ENCODE results near the gene CST9L.

CST9L gene

GRCh38 chr20:23533161-23533560 lies 35.1 kb downstream of the CST9L start:
- Histone ChIP-seq H3K9me3 (ENCODE audit: control insufficient read depth, low read length) (peaks cover 2% of the 10 kb centered on the region), H3K27ac (ENCODE audit: insufficient read depth, low read depth, low read length, poor library complexity, severe bottlenecking) (no peak overlapping the region), H3K36me3 (ENCODE audit: control insufficient read depth, insufficient read depth, low read length) (no peaks in the 10 kb centered on the region), H3K4me3 (ENCODE audit: insufficient read depth, low read depth, low read length) (no peak overlapping the region), H3K27me3 (ENCODE audit: control insufficient read depth, insufficient read depth, low read length, poor library complexity, severe bottlenecking) (no peaks in the 10 kb centered on the region), H3K4me1 (ENCODE audit: control insufficient read depth, insufficient read depth, low read length) (peaks cover 31% of the 10 kb centered on the region)

- H3K27ac ChIP-seq (ENCODE audit: insufficient read depth, low read depth, low read length, poor library complexity, severe bottlenecking), result no peak overlapping the region
- peaks cover 31% of the 10 kb centered on the region for H3K4me1 ChIP-seq (ENCODE audit: control insufficient read depth, insufficient read depth, low read length)
- peaks cover 2% of the 10 kb centered on the region for H3K9me3 ChIP-seq (ENCODE audit: control insufficient read depth, low read length)
- 67 to 100% methylated on average over 1 of the region's 1 CpG for WGBS, 2 experiments
- H3K36me3 ChIP-seq (ENCODE audit: control insufficient read depth, insufficient read depth, low read length), result no peaks in the 10 kb centered on the region
- no peak overlapping the region for H3K4me3 ChIP-seq (ENCODE audit: insufficient read depth, low read depth, low read length)
- H3K27me3 ChIP-seq (ENCODE audit: control insufficient read depth, insufficient read depth, low read length, poor library complexity, severe bottlenecking), result no peaks in the 10 kb centered on the region
These were observed 35.8 kb downstream of the CST9L start for GRCh38 chr20:23532533-23532932.

GRCh38 chr20:23530937-23531567 lies 37.2 kb downstream of the CST9L start:
- Histone ChIP-seq H3K4me1 (ENCODE audit: control insufficient read depth, insufficient read depth, low read length) (peaks cover 31% of the 10 kb centered on the region), H3K36me3 (ENCODE audit: control insufficient read depth, insufficient read depth, low read length) (no peaks in the 10 kb centered on the region), H3K27me3 (ENCODE audit: control insufficient read depth, insufficient read depth, low read length, poor library complexity, severe bottlenecking) (no peaks in the 10 kb centered on the region), H3K4me3 (ENCODE audit: insufficient read depth, low read depth, low read length) (no peak overlapping the region), H3K9me3 (ENCODE audit: control insufficient read depth, low read length) (peaks cover 2% of the 10 kb centered on the region), H3K27ac (ENCODE audit: insufficient read depth, low read depth, low read length, poor library complexity, severe bottlenecking) (no peak overlapping the region)
- WGBS, 2 experiments, result 89 to 92% methylated on average over 1 of the region's 1 CpG

- peaks cover 19% of the 10 kb centered on the region for H3K4me1 ChIP-seq (ENCODE audit: control insufficient read depth, insufficient read depth, low read length)
- no peaks in the 10 kb centered on the region for H3K36me3 ChIP-seq (ENCODE audit: control insufficient read depth, insufficient read depth, low read length)
- no peak overlapping the region for H3K27ac ChIP-seq (ENCODE audit: insufficient read depth, low read depth, low read length, poor library complexity, severe bottlenecking)
- no peaks in the 10 kb centered on the region for H3K27me3 ChIP-seq (ENCODE audit: control insufficient read depth, insufficient read depth, low read length, poor library complexity, severe bottlenecking)
- peaks cover 2% of the 10 kb centered on the region for H3K9me3 ChIP-seq (ENCODE audit: control insufficient read depth, low read length)
- WGBS, 2 experiments, result 86 to 96% methylated on average over 1 of the region's 1 CpG
- H3K4me3 ChIP-seq (ENCODE audit: insufficient read depth, low read depth, low read length), result no peak overlapping the region
These were observed 39.3 kb downstream of the CST9L start for GRCh38 chr20:23528867-23529431.

GRCh38 chr20:23526850-23527249 lies 41.4 kb downstream of the CST9L start:
- H3K27me3 ChIP-seq (ENCODE audit: control insufficient read depth, insufficient read depth, low read length, poor library complexity, severe bottlenecking), result no peaks in the 10 kb centered on the region
- H3K27ac ChIP-seq (ENCODE audit: insufficient read depth, low read depth, low read length, poor library complexity, severe bottlenecking), result no peak overlapping the region
- no peaks in the 10 kb centered on the region for H3K36me3 ChIP-seq (ENCODE audit: control insufficient read depth, insufficient read depth, low read length)
- H3K4me3 ChIP-seq (ENCODE audit: insufficient read depth, low read depth, low read length), result no peak overlapping the region
- 100% methylated on average over 1 of the region's 1 CpG; no CpG with 5 or more reads in 1 of the 2 experiments for WGBS, 2 experiments
- H3K9me3 ChIP-seq (ENCODE audit: control insufficient read depth, low read length), result peaks cover 2% of the 10 kb centered on the region
- no peaks in the 10 kb centered on the region for H3K4me1 ChIP-seq (ENCODE audit: control insufficient read depth, insufficient read depth, low read length)

- Histone ChIP-seq H3K27me3 (ENCODE audit: control insufficient read depth, insufficient read depth, low read length, poor library complexity, severe bottlenecking) (no peaks in the 10 kb centered on the region), H3K27ac (ENCODE audit: insufficient read depth, low read depth, low read length, poor library complexity, severe bottlenecking) (no peak overlapping the region), H3K4me3 (ENCODE audit: insufficient read depth, low read depth, low read length) (no peak overlapping the region), H3K4me1 (ENCODE audit: control insufficient read depth, insufficient read depth, low read length) (no peaks in the 10 kb centered on the region), H3K9me3 (ENCODE audit: control insufficient read depth, low read length) (peaks cover 2% of the 10 kb centered on the region), H3K36me3 (ENCODE audit: control insufficient read depth, insufficient read depth, low read length) (no peaks in the 10 kb centered on the region)
- WGBS, 2 experiments, result 92 to 93% methylated on average over 10 of the region's 10 CpGs
These were observed 44.1 kb downstream of the CST9L start for GRCh38 chr20:23524146-23524545.

GRCh38 chr20:23520185-23520584 lies 48.1 kb downstream of the CST9L start:
- Histone ChIP-seq H3K27me3 (ENCODE audit: control insufficient read depth, insufficient read depth, low read length, poor library complexity, severe bottlenecking) (no peaks in the 10 kb centered on the region), H3K9me3 (ENCODE audit: control insufficient read depth, low read length) (no peaks in the 10 kb centered on the region), H3K27ac (ENCODE audit: insufficient read depth, low read depth, low read length, poor library complexity, severe bottlenecking) (no peak overlapping the region), H3K36me3 (ENCODE audit: control insufficient read depth, insufficient read depth, low read length) (no peaks in the 10 kb centered on the region), H3K4me1 (ENCODE audit: control insufficient read depth, insufficient read depth, low read length) (no peaks in the 10 kb centered on the region), H3K4me3 (ENCODE audit: insufficient read depth, low read depth, low read length) (no peak overlapping the region)
- WGBS, 2 experiments, result 79 to 81% methylated on average over 2 of the region's 2 CpGs

- H3K9me3 ChIP-seq (ENCODE audit: control insufficient read depth, low read length), result no peaks in the 10 kb centered on the region
- no peak overlapping the region for H3K4me3 ChIP-seq (ENCODE audit: insufficient read depth, low read depth, low read length)
- H3K27ac ChIP-seq (ENCODE audit: insufficient read depth, low read depth, low read length, poor library complexity, severe bottlenecking), result no peak overlapping the region
- no peaks in the 10 kb centered on the region for H3K4me1 ChIP-seq (ENCODE audit: control insufficient read depth, insufficient read depth, low read length)
- WGBS, 2 experiments, result 92% methylated on average over 6 of the region's 6 CpGs
- H3K36me3 ChIP-seq (ENCODE audit: control insufficient read depth, insufficient read depth, low read length), result no peaks in the 10 kb centered on the region
- H3K27me3 ChIP-seq (ENCODE audit: control insufficient read depth, insufficient read depth, low read length, poor library complexity, severe bottlenecking), result no peaks in the 10 kb centered on the region
These were observed 48.7 kb downstream of the CST9L start for GRCh38 chr20:23519556-23519955.

- 94 to 95% methylated on average over 4 of the region's 4 CpGs for WGBS, 2 experiments
- H3K4me3 ChIP-seq (ENCODE audit: insufficient read depth, low read depth, low read length), result no peak overlapping the region
- H3K27me3 ChIP-seq (ENCODE audit: control insufficient read depth, insufficient read depth, low read length, poor library complexity, severe bottlenecking), result no peaks in the 10 kb centered on the region
- no peaks in the 10 kb centered on the region for H3K9me3 ChIP-seq (ENCODE audit: control insufficient read depth, low read length)
- H3K27ac ChIP-seq (ENCODE audit: insufficient read depth, low read depth, low read length, poor library complexity, severe bottlenecking), result no peak overlapping the region
- H3K36me3 ChIP-seq (ENCODE audit: control insufficient read depth, insufficient read depth, low read length), result no peaks in the 10 kb centered on the region
- no peaks in the 10 kb centered on the region for H3K4me1 ChIP-seq (ENCODE audit: control insufficient read depth, insufficient read depth, low read length)
These were observed 50.6 kb downstream of the CST9L start for GRCh38 chr20:23517719-23518118.

- WGBS, 2 experiments, result 64 to 70% methylated on average over 3 to 4 of the region's 5 CpGs
- Histone ChIP-seq H3K27ac (ENCODE audit: insufficient read depth, low read depth, low read length, poor library complexity, severe bottlenecking) (no peak overlapping the region), H3K9me3 (ENCODE audit: control insufficient read depth, low read length) (no peaks in the 10 kb centered on the region), H3K27me3 (ENCODE audit: control insufficient read depth, insufficient read depth, low read length, poor library complexity, severe bottlenecking) (no peaks in the 10 kb centered on the region), H3K4me3 (ENCODE audit: insufficient read depth, low read depth, low read length) (no peak overlapping the region), H3K4me1 (ENCODE audit: control insufficient read depth, insufficient read depth, low read length) (no peaks in the 10 kb centered on the region), H3K36me3 (ENCODE audit: control insufficient read depth, insufficient read depth, low read length) (no peaks in the 10 kb centered on the region)
These were observed 52.9 kb downstream of the CST9L start for GRCh38 chr20:23515250-23515939.
